Measurements from ENCODE around the gene ZNF488.
A peak's percentile ranks its signal among the peaks of the same experiment; 100 is the strongest.

The ZNF488 gene

DNA sequence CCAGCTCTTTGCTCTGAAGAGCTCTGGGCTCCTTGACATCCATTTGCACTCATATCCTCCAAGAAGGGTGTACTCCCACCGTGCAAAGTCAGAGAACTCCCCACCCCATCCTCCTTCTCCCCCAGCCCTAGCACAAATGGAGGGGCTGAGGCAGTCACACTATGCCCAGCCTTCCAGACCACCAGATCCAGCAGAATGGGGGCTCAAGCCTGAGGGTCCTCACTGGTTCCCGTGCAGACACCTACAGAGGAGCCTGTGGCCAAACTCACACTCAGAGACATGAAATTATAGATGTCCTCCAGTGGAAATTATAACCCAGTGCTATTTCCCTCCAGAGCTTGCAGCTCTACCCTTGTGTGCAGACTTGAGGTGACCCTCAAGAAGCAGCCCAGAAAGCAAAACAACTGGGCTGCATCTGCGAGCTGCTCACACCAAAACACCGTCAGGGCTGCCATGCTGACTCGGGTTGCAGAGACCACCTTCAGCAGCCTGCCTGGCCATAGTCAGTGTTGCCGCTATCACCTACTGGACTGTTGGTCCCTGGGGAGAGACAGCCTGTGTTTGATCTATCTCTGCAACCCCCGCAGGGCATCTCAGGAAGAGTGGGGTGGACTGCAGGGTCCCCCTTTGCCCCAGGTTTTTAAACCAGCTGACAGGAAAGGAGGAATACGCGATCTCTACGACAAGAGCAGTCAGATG is 7.4 kb downstream of the ZNF488 start:
- Histone ChIP-seq H3K9ac (no peak overlapping the region), H3K4me3 (IDR thresholded peaks at IDR 0.05; ENCODE audit: insufficient read depth, low read depth, low read length) (no peak overlapping the region), H2AFZ (ENCODE audit: low read depth) (peak overlapping the region; percentile 5; the same call in 1 of the 2 replicates), H4K20me1 (ENCODE audit: insufficient read depth) (no peaks in the 10 kb centered on the region), H3K4me1 (ENCODE audit: low read depth, poor library complexity, severe bottlenecking) (peaks cover 3% of the 10 kb centered on the region), H3K4me2 (peak overlapping the region; percentile 23; the same call in 1 of the 2 replicates), H3K27ac (no peak overlapping the region), H3K27me3 (ENCODE audit: insufficient read depth, low read depth) (no peaks in the 10 kb centered on the region), H3K79me2 (ENCODE audit: insufficient read depth, low read depth) (no peaks in the 10 kb centered on the region), H3K36me3 (ENCODE audit: insufficient read depth) (no peaks in the 10 kb centered on the region)
- TF ChIP-seq, protein P1, sequence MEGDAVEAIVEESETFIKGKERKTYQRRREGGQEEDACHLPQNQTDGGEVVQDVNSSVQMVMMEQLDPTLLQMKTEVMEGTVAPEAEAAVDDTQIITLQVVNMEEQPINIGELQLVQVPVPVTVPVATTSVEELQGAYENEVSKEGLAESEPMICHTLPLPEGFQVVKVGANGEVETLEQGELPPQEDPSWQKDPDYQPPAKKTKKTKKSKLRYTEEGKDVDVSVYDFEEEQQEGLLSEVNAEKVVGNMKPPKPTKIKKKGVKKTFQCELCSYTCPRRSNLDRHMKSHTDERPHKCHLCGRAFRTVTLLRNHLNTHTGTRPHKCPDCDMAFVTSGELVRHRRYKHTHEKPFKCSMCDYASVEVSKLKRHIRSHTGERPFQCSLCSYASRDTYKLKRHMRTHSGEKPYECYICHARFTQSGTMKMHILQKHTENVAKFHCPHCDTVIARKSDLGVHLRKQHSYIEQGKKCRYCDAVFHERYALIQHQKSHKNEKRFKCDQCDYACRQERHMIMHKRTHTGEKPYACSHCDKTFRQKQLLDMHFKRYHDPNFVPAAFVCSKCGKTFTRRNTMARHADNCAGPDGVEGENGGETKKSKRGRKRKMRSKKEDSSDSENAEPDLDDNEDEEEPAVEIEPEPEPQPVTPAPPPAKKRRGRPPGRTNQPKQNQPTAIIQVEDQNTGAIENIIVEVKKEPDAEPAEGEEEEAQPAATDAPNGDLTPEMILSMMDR (conservative IDR thresholded peaks at IDR 0.05; ENCODE audit: low read depth, low read length): no peak

DNA sequence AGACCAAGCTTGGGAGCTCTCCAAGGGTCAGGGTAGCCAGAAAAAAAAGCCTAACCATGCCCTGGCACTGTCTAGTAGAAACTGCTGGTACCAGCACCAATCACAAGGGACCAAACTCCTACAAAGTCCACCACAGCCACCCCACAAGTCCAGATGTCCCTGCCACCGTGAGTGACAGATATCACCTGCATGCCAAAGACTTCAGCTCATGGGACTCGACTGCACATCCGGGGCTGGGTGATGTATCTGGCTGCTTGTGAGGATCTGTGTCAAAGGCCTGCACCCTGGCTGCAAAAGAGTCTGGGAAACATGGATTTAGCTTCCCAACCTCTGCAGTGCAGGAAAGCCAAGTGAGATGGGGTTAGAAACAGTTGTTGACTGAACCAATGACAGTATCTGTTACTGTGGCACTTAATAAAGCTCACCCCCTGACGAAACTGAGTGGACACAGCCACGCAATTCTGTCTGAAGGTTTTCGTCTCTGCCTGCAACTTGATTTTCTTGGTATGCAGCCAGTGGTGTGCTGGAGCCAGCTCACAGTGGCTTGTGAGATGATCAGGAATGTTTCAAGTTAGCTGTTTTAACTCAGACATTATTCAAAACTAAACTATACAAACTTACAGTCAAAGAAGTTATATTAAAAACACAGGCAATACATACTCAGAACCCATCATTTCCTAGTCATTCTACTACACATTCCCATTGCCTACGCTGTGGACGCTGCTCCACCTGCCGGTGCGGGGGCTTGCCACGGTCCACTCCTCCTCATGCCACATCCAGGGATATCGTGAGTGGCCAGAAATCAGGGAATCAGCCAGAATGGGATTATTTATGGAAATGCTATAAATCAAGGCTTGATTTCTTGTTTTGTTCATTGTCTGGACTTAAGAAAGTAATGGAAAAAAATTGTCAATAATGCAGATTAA is 9.2 kb downstream of the ZNF488 start:
- Histone ChIP-seq H3K27ac (no peak overlapping the region), H3K4me2 (no peak overlapping the region), H3K9ac (no peak overlapping the region)

GRCh38 chr10:47372726-47373125 is 11.4 kb downstream of the ZNF488 start:
- TF ChIP-seq, protein P1 (conservative IDR thresholded peaks at IDR 0.05; ENCODE audit: low read depth, low read length): no peak
- Histone ChIP-seq H3K4me2 (no peak overlapping the region), H3K4me3 (IDR thresholded peaks at IDR 0.05; ENCODE audit: insufficient read depth, low read depth, low read length) (no peak overlapping the region), H3K27ac (no peak overlapping the region), H3K9ac (no peak overlapping the region), H3K36me3 (ENCODE audit: insufficient read depth) (no peaks in the 10 kb centered on the region), H3K4me1 (ENCODE audit: low read depth, poor library complexity, severe bottlenecking) (peaks cover 3% of the 10 kb centered on the region), H4K20me1 (ENCODE audit: insufficient read depth) (no peaks in the 10 kb centered on the region), H3K27me3 (ENCODE audit: insufficient read depth, low read depth) (no peaks in the 10 kb centered on the region), H2AFZ (ENCODE audit: low read depth) (no peak overlapping the region), H3K79me2 (ENCODE audit: insufficient read depth, low read depth) (no peaks in the 10 kb centered on the region)

More for the DNA sequence above, 9.2 kb downstream of the ZNF488 start:
- H3K4me1 ChIP-seq (ENCODE audit: low read depth, poor library complexity, severe bottlenecking): peaks cover 3% of the 10 kb centered on the region
- H3K4me3 ChIP-seq (IDR thresholded peaks at IDR 0.05; ENCODE audit: insufficient read depth, low read depth, low read length): no peak overlapping the region
- no peaks in the 10 kb centered on the region for H3K79me2 ChIP-seq (ENCODE audit: insufficient read depth, low read depth)
- TF ChIP-seq, protein P1 (conservative IDR thresholded peaks at IDR 0.05; ENCODE audit: low read depth, low read length): no peak
- no peaks in the 10 kb centered on the region for H3K36me3 ChIP-seq (ENCODE audit: insufficient read depth)
- no peaks in the 10 kb centered on the region for H4K20me1 ChIP-seq (ENCODE audit: insufficient read depth)
- H2AFZ ChIP-seq (ENCODE audit: low read depth): no peak overlapping the region
- no peaks in the 10 kb centered on the region for H3K27me3 ChIP-seq (ENCODE audit: insufficient read depth, low read depth)

- no peaks in the 10 kb centered on the region for H4K20me1 ChIP-seq (ENCODE audit: insufficient read depth)
- H3K36me3 ChIP-seq (ENCODE audit: insufficient read depth): no peaks in the 10 kb centered on the region
- H3K4me3 ChIP-seq (IDR thresholded peaks at IDR 0.05; ENCODE audit: insufficient read depth, low read depth, low read length): no peak overlapping the region
- no peaks in the 10 kb centered on the region for H3K79me2 ChIP-seq (ENCODE audit: insufficient read depth, low read depth)
- H2AFZ ChIP-seq (ENCODE audit: low read depth): no peak overlapping the region
- no peak overlapping the region for H3K4me2 ChIP-seq
- H3K9ac ChIP-seq: no peak overlapping the region
- TF ChIP-seq, protein P1 (conservative IDR thresholded peaks at IDR 0.05; ENCODE audit: low read depth, low read length): no peak
- no peak overlapping the region for H3K27ac ChIP-seq
- no peaks in the 10 kb centered on the region for H3K27me3 ChIP-seq (ENCODE audit: insufficient read depth, low read depth)
- peaks cover 1% of the 10 kb centered on the region for H3K4me1 ChIP-seq (ENCODE audit: low read depth, poor library complexity, severe bottlenecking)
These were observed 12.2 kb downstream of the ZNF488 start for GRCh38 chr10:47371629-47372485.
